ENCODE measurements around the gene PHLDB2. TPM values are rescaled to one million over a fixed set of nuclear protein-coding genes. Genes with fewer than 3 reads are reported as not detected.

Gene PHLDB2
- polyA plus RNA-seq, 1 experiment, result 15.9 TPM

DNA sequence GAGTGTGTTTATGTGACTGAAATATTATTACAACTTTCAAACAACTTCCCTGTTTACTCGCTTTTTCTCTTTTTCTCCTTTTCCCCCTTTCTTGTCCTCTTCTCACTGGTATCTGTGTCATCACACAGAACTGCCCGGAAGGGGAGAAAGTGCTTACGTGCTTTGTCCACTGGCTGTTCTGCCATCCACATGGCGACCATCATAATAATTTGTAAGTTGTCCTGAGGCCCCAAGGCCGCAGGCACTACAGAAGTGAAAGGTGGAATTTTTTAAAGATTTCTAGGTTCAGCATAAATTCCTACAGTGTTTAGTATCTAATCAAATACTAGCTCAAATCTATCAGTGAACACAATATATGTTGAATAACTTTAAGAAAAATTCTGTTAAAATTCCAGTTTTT is 93.0 kb downstream of the PHLDB2 start:
- no peak for DNase-seq (ENCODE audit: low read depth, low spot score)
- Histone ChIP-seq H3K27me3 (ENCODE audit: control insufficient read depth, insufficient read depth, low read length) (no peaks in the 10 kb centered on the region), H3K27ac (ENCODE audit: low read depth, low read length) (no peak overlapping the region), H3K9me3 (ENCODE audit: control insufficient read depth, insufficient read depth, low read length) (no peaks in the 10 kb centered on the region), H3K4me3 (ENCODE audit: low read depth, low read length) (no peak overlapping the region)
- CTCF ChIA-PET, result interaction anchor here (1.3 to 1.4 kb wide), 2 partner anchors 15 to 16 kb away, joined by 3 to 10 read pairs; no protein-coding TSS in a partner anchor
- TF ChIP-seq, protein P1, sequence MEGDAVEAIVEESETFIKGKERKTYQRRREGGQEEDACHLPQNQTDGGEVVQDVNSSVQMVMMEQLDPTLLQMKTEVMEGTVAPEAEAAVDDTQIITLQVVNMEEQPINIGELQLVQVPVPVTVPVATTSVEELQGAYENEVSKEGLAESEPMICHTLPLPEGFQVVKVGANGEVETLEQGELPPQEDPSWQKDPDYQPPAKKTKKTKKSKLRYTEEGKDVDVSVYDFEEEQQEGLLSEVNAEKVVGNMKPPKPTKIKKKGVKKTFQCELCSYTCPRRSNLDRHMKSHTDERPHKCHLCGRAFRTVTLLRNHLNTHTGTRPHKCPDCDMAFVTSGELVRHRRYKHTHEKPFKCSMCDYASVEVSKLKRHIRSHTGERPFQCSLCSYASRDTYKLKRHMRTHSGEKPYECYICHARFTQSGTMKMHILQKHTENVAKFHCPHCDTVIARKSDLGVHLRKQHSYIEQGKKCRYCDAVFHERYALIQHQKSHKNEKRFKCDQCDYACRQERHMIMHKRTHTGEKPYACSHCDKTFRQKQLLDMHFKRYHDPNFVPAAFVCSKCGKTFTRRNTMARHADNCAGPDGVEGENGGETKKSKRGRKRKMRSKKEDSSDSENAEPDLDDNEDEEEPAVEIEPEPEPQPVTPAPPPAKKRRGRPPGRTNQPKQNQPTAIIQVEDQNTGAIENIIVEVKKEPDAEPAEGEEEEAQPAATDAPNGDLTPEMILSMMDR (IDR thresholded peaks at IDR 0.05; ENCODE audit: low read depth, low read length), result no peak
- POLR2A ChIA-PET, result no interaction called here

DNA sequence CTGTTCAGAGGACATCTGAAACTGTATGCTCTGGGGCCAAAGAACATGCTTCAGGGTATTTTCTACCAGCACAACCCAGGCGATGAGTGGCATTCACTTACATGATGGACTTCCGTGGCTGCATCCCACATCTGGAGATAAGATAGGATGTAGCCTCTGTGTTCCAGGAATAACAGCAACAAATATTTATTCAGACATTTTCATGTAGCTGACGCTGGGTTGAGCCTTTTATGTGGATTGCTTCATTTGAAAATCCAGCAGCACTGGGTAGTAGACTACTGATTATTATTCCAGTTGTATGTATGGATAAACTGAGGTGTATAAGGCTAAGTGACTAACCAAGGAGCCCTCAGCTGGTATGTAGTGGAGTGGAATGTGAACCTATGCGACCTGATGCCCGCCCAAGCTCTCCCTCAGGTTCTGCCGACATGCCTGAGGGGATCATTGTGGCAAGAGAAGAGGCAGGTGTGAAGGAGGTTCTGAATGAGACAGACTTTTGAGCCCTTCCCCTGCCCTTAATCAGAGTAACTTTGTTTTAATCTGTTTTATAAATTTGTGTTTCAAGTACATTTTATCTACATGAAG is 93.9 kb downstream of the PHLDB2 start:
- ChIA-PET CTCF (interaction anchor here (1.3 kb wide), 1 partner anchor 15 kb away, joined by 3 read pairs; no protein-coding TSS in a partner anchor), POLR2A (no interaction called here)
- TF ChIP-seq, protein P1 (IDR thresholded peaks at IDR 0.05; ENCODE audit: low read depth, low read length), result no peak

DNA sequence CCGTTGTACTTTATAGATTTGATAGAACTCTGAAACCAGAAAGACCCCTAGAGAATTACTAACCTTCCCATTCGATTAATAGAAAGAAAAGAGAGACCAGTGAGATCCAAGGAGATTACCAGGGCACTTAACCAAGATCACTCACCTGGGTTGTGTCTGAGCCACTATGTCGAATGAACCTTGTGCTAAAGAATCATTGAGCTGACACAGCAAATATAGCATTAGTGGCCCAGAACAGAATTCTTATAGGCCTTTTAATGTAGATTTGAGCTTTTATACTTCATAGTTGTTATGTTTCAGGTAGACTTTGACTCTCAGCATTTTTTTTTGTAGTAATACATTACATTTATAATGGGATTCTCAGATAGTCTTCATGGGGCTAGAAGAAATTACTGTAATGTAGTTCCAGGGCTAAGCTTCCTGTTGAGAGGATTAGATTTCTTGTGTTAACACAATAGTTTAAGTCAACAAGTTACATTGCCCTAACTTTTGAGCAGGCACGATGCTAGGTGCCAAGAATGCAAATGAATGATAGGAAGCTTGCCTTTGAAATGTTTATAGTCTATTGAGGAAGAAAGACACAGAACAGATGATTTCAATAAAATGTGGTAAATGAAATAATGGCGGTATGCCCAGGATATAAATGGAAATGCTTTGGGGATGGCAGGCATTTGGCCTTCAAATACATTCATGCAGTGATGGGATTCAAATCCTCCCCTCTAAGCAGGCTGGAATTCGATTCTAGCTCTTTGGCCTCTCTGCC is 95.3 kb downstream of the PHLDB2 start:
- H3K27ac ChIP-seq (ENCODE audit: low read depth, low read length), result no peak overlapping the region
- DNase-seq (ENCODE audit: low read depth, low spot score), result no peak
- ChIA-PET POLR2A (no interaction called here), CTCF (interaction anchor here (0.7 to 5.3 kb wide), 6 partner anchors 13 to 238 kb away, joined by 3 to 37 read pairs (median 5); no protein-coding TSS in a partner anchor)
- no peaks in the 10 kb centered on the region for H3K27me3 ChIP-seq (ENCODE audit: control insufficient read depth, insufficient read depth, low read length)
- TF ChIP-seq, protein P1 (IDR thresholded peaks at IDR 0.05; ENCODE audit: low read depth, low read length), result no peak
- no peak overlapping the region for H3K4me3 ChIP-seq (ENCODE audit: low read depth, low read length)
- H3K9me3 ChIP-seq (ENCODE audit: control insufficient read depth, insufficient read depth, low read length), result no peaks in the 10 kb centered on the region

More for the DNA sequence above, 93.9 kb downstream of the PHLDB2 start:
- Histone ChIP-seq H3K27me3 (ENCODE audit: control insufficient read depth, insufficient read depth, low read length) (no peaks in the 10 kb centered on the region), H3K9me3 (ENCODE audit: control insufficient read depth, insufficient read depth, low read length) (no peaks in the 10 kb centered on the region), H3K27ac (ENCODE audit: low read depth, low read length) (no peak overlapping the region), H3K4me3 (ENCODE audit: low read depth, low read length) (no peak overlapping the region)
- no peak for DNase-seq (ENCODE audit: low read depth, low spot score)

DNA sequence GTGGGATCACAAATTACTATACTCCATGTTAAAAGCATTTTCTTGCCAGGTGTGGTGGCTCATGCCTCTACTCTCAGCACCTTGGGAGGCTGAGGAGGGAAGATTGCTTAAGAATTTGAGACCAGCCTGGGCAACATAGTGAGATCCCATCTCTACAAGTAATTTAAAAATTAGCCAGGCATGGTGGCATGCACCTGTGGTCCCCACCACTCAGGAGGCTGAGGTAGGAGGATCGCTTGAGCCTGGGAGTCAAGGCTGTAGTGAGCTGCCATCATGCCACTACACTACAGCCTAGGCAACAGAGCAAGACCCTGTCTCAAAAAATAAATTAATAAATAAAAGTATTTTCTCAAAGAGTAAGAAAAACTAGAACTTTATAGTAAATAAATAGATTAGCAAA is 96.8 kb downstream of the PHLDB2 start:
- POLR2A ChIA-PET, result no interaction called here
- TF ChIP-seq, protein P1 (IDR thresholded peaks at IDR 0.05; ENCODE audit: low read depth, low read length), result no peak
- CTCF ChIA-PET, result interaction anchor here (5.3 kb wide), 1 partner anchor 239 kb away, joined by 37 read pairs; no protein-coding TSS in a partner anchor

DNA sequence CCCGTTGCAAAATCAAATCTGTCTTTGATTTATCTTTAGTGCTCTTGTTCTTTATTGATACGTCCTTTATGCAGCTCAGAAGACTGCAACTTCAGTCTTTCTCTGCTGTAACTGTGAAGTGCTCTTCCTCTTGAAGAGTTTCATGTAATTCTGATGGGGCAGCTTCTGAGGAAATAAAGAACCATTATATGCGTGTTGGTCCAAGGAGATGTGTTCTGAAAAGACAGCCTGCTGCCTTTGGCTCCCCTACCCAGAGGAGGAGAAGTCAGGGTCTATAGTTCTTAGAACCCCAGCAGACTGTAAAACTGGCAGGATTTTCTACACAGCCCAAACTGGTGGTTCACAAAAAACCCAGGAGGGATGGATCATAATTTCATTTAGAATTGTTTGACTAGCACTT is 97.4 kb downstream of the PHLDB2 start:
- POLR2A ChIA-PET, result no interaction called here
- no peak overlapping the region for H3K27ac ChIP-seq (ENCODE audit: low read depth, low read length)

More for the DNA sequence above, 96.8 kb downstream of the PHLDB2 start:
- Histone ChIP-seq H3K27ac (ENCODE audit: low read depth, low read length) (no peak overlapping the region), H3K27me3 (ENCODE audit: control insufficient read depth, insufficient read depth, low read length) (no peaks in the 10 kb centered on the region), H3K4me3 (ENCODE audit: low read depth, low read length) (no peak overlapping the region), H3K9me3 (ENCODE audit: control insufficient read depth, insufficient read depth, low read length) (no peaks in the 10 kb centered on the region)
- no peak for DNase-seq (ENCODE audit: low read depth, low spot score)

More for the DNA sequence above, 97.4 kb downstream of the PHLDB2 start:
- Histone ChIP-seq H3K27me3 (ENCODE audit: control insufficient read depth, insufficient read depth, low read length) (no peaks in the 10 kb centered on the region), H3K4me3 (ENCODE audit: low read depth, low read length) (no peak overlapping the region), H3K9me3 (ENCODE audit: control insufficient read depth, insufficient read depth, low read length) (no peaks in the 10 kb centered on the region)
- CTCF ChIA-PET, result interaction anchor here (3.5 to 5.3 kb wide), 2 partner anchors 12 to 240 kb away, joined by 25 to 37 read pairs; no protein-coding TSS in a partner anchor
- TF ChIP-seq, protein P1 (IDR thresholded peaks at IDR 0.05; ENCODE audit: low read depth, low read length), result no peak
- DNase-seq (ENCODE audit: low read depth, low spot score), result no peak
